Nucleus accumbens (tissue), 56 donors: ENCODE measurements around the gene MLST8.

Experiments
- DNase-seq, 56 donors: peaks; one replicate each; lab custom pipeline; 2025; lab: John Stamatoyannopoulos, UW

Gene MLST8

DNA sequence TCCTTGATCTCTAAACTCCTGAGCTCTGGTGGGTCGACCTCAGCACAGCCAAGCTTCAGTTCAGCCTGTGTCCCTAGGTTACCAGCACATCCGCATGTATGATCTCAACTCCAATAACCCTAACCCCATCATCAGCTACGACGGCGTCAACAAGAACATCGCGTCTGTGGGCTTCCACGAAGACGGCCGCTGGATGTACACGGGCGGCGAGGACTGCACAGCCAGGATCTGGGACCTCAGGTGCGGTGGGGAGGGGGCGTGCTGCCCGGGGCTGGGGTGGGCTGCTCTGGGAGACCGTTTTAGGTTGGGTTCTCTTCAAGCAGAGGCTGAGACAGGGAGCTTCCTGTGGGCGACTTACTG lies 1.1 kb downstream of the MLST8 start:
- DNase-seq: no peak

DNA sequence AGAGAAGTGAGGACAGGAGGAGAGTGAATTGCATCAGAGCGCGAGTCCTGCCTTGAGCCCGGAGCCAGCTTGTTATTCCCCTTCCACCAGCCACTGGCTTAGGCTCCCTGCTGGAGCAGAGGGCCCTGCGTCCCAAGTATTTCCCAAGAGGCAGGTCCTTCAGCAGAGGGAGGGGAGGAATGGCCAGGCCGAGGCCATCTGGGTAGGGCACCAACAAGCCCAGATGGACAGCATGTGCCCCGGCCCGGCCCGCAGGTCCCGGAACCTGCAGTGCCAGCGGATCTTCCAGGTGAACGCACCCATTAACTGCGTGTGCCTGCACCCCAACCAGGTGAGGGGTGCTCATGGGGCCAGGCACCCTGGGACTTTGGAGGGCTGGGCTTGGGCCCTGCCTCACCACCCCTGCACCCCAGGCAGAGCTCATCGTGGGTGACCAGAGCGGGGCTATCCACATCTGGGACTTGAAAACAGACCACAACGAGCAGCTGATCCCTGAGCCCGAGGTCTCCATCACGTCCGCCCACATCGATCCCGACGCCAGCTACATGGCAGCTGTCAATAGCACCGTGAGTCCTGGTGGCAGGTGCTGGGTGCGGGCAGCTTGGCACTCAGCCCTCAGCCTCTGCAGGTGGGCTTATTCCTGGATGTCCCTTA lies 1.7 kb downstream of the MLST8 start:
- no peak for DNase-seq

DNA sequence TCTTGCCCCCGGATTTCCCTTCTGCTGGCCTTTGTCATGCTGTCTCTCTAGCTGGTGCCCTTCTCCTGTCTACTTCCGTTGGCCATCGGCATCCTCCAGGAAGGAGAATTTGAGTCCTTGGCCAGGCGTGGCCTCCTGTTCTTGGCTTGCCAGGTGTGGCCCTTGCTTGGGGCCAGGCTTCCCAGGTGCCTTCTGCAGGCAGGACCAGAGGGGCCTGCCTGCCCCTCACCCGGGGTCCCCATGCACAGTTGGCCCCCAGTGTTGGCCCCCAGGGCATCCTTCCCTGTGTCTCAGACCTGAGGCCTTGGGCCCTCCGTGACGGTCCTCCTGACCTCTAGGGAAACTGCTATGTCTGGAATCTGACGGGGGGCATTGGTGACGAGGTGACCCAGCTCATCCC lies 2.6 kb downstream of the MLST8 start:
- no peak for DNase-seq

DNA sequence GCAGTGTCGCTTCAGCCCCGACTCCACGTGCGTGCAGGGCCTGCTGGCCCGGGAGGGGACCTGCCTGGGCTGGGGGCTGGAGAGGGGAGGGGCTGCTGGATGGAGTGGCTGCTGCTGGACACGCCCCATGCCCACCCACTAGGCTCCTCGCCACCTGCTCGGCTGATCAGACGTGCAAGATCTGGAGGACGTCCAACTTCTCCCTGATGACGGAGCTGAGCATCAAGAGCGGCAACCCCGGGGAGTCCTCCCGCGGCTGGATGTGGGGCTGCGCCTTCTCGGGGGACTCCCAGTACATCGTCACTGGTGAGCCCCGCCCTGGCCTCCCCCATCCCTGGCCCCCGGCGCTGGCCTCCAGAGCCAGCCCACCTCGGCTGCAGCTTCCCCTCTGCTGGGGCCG lies 3.1 kb downstream of the MLST8 start:
- no peak for DNase-seq

DNA sequence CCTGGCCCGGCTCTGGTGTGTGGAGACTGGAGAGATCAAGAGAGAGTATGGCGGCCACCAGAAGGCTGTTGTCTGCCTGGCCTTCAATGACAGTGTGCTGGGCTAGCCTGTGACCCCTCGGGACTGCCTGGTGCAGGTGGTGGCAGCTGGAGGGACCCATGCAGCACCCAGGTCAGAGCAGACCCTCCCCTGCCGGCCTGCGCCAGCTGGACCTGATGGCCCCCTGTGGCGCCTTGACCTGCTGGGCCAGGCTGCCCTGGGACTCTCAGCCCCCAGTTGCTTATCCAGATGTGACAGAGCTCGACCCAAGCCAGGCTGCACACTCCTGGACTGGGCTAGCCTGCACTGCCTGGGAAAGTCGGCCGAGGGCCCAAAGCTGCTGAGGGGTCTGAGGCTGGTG lies 3.5 kb downstream of the MLST8 start:
- DNase-seq: no peak

DNA sequence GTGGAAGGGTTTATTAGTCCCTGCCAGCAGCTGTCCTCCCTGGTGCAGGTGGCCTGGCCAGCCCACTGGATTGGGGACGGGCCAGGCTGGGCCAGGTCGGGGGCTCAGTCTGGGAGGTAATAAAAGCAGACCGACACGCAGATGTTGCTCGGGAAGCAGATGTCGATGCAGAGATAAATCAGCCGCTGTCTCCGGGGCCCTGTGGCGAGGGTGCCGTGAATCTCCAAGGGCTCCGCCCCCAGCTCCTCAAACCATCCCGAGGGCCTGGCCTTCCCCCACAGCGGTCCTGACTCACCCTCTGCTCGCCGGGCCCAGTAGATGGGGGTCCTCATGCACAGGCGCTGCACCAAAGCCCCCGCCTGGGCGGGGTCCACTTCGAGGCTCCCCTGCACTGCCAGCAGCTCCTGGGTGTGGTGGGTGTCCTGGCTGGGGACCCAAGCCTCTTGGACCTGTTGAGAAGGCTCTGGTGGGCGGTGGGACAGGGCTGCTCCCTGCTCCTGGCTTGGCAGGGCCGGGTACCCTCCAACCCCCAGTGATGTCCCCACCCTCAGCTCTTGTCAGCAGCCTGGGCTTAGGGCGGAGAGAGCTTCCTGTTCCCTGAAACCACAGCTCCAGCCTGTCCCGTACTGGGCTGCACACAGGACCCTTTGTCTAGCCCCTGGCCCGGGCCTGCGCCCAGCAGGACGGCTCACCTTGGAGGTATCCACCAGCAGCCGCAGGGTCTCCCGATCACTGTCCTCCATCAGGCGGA lies 4.2 kb downstream of the MLST8 start:
- DNase-seq: no peak

DNA sequence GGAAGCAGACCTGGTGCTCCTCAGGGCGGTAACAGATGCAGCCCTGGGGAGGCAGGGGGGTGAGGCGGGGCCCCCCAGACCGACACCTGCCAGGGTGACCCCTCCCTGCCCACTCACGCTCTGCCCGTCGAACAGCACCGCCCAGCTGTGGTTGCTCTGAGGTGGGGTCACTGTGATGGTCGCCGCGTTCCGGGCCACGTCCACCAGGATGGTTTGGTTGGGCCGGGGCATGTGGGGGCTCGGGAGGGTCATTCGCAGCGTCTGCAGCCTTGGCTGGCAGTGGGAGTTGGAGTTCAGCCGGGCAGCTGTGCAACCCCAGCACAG lies 4.7 kb downstream of the MLST8 start:
- no peak for DNase-seq

DNA sequence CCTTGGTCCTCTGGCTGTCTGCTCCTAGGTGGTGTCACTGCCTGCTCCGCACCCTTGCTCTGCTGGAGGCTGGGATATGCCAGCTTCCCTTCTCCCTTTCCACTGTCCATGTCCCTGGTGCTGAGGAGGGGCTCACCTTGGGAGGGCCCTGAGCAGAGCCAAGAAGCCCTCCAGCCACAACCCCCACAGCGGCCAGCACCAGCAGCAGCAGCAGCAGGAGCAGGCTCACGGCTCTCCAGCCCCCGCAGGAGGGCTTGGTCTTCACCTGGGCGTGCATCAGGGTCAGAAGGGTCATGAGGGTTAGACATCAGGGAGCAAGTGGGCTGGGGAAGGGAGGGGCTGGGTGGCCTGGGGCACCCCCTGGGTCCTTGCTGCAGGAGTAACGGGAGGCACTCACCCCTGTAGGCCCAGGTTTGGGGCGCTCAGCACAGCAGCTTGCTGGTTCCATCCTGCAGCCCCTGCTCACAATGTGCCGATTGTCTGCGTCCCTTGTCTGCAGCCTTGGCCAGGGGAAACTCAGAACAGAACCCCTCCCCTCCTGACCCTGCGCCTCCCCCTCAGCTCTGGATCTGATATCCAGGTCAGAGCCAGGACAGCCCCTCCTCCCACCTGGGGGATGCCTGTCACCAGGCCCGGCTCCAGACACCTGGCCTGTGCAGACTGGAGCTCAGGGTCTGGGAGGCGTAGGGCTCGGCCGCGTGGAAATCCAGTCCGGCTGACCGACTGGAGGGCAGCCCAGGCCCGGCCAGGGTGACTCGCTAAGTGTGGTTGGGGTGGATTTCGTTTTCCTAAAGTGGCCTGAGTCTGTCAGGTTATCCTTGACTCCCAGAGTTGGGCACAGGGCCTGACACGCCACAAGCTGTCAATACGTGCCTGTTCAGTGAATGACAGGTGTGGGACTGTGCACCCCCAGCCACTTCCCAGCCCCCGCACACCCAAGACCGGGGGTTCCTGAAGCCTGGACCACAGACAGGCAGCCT lies 5.4 kb downstream of the MLST8 start, which contains the start of gene BRICD5:
BRICD5 (minus strand) TSS at position 478 of the 980 bp plus-strand sequence; CDS start at position 448, 30 bp downstream.
- no peak for DNase-seq

DNA sequence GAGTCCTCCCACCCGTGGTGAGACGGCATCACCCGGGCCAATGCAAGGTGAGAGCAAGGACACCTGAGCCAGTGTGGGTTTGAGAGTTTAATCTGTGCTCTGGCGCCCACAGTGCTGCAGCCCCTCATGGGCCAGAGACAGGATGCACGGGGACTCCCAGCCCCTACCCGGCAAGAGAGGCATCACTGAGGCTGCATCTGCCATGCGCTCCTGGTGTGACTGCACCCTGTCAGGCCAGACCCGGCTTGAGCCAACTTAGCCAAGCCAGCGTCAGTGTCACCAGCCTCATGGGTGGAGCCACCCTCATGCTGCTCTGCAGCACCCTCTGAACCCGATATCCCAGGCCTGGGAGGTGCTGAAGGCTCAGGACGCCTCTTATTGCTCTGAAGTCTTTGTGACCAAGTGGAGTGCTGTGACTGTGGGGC lies 6.7 kb downstream of the MLST8 start:
- no peak for DNase-seq

DNA sequence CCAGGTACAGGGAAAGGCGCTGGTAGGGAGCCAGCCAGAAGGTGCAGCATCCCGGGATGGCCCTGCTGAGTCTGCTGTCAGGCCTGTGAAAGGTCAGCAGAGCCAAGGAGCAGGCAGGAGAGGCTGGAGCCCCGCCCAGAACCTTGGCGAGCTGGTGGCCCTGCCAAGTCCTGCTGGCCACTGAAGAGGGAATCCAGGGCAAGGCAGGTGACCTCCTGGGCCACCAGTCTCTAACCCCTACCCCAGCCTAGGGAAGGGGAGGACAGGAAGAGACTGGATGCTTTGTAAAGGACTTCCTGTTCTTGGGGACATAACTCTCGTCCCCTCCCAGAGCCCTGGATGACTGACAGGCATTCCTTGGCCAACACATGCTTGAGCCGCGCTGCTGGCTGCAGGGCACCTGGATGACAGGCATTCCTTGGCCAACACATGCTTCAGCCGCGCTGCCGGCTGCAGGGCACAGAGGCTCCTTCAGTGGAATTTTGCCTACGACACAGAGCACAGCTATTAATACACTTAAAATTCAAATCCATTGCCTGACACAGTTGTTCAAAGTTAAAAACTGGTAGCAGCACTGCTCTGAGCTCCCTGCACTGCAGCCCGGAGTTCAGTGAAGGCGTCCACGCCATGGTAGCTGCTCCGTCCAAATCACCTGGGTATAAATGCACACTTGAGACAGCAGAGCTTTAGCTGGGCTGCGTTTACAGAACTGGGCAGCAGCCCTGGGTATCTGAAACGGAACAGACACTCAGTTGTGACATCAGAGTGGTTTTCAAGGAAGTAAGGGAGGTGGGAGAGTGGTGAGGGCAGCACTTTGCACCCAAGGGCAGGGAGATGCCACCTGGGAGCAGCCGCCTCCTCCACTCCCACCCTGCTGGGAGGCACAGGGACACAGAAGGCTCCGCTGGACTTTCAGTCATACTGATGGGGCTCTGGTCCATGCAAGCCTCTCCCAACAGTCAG lies 7.4 kb downstream of the MLST8 start:
- DNase-seq: no peak

DNA sequence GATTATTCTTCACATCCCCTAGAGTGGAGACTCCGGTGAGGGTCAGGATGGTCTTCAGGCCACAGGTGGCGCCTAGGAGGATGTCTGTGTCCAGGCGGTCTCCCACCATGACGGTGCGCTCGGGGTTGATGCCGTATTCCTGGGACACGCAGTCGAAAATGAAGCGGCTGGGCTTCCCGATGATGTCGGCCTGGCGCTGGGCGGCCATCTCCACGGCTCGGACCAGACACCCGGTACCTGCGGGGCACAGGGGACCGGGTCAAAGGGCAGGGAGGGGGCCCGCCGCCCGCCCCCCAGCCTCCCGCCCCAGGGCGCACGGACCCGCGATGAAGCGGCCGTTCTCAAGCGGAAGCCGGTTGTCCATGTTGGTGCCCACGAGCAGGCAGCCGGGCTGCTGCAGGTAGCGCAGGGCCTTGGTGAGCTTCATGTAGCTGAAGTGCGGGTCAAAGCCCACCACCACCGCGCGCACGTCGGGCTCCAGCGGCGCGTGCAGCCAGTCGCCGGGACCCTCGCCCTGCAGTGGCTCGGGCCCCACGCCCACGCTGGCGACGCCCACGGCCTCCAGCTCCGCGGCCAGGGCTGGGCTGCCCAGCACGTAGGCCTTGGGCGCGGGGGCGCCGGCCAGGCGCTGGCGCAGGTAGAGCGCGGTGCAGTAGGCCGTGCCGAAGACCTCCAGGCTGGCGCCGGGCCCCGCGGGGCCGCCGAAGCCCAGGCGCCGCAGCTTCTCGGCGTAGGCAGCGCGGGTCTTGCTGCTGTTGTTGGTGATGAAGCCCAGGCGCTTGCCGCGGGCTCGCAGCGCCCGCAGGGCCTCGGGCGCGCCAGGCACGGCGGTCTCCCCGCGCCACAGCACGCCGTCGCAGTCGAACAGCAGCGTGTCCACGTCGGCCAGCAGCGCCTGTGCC lies 8.8 kb downstream of the MLST8 start:
- no peak for DNase-seq

DNA sequence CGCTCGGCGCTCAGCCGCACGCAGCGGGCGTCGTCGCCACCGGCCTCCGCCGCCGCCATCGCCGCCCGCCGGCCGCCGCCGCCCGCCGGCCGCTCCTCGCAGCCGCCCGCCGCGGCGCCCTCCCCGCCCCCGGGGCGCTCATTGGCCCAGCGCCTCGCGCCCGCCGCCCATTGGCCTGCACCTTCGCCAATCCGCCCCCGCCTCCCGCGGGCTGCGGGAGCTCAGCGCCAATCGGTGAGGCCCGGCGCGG lies 9.4 kb downstream of the MLST8 start, which contains the start of gene PGP:
PGP (minus strand) TSS at position 122 of the 250 bp plus-strand sequence; CDS start at position 59, 63 bp downstream.
- no peak for DNase-seq

DNA sequence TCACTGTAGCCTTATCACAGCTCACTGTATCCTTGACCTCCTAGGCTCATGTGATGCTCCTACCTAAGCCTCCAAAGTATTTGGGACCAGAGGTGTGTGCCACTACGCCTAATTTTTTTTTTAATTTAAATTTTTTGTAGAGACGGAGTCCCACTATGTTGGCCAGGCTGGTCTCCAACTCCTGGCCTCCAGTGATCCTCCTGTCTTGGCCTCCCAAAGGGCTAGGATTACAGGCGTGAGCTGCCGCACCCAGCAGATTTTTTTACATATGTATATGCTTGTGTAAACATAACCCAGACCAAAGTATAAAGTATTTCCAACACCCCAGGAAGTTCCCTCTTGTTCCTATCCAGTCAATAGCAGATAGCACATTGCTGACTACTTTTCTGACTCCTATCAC lies 11.1 kb downstream of the MLST8 start:
- no peak for DNase-seq

DNA sequence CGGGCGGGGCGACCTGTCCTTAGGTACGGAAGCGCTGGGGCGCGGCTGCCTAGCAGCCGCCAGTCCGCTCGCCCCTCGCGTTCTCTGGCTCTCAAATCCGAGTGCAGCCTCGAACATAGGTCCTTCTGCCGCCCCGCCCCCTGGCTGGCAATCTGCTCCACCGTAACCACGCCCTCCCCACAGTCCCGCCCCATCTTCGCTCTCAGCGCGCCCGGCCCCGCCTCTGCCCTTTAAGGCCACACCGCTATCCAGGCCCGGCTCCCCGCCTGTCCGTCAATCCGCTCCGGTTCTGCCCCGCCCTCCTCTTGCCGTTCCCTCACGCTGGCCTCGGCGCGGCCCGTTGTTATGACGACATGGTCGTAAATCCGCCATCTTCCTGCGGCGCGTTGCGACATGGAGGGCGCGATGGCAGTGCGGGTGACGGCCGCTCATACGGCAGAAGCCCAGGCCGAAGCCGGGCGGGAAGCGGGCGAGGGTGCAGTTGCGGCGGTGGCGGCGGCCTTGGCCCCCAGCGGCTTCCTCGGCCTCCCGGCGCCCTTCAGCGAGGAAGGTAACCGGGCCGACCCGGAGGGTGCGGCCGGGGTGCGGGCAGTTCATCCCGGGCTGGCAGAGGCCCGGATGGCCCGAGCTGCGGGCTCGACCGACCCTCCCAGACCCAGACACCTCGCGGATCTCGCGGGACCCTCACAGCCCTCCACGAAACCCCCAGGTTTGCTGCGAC lies 18.1 kb downstream of the MLST8 start, which contains the start of gene E4F1:
E4F1 (plus strand) TSS at position 371 of the 721 bp plus-strand sequence; CDS start at position 394, 23 bp downstream.
- DNase-seq: peak; percentile 68 to 99 (median 97)

DNA sequence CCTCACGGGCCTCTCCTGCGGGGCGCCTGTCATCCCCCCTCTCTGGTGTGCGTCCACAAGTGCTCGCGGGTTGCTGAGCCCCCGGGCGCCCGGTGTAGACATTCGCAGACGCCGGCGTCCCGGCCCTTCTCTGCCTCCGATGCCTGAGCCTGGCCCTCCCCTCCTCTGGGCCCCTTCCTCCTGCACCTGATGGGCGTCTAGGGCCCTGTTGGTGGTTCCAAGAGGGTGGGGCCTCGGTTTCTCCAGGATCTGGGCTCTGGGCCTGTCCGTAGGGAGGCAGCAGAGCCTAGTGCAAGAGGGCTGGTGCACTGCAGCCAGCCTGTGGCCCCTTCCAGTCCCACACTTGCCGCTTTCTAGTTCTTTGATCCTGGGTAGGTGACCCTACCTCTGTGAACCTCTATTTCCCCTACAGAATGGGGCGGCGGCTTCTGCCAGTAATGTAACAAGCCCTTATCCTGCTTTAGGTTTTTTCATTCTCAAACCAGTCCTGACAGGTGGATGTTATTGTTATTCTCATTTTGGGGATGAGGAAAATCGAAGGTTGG lies 18.8 kb downstream of the MLST8 start:
- peak in 9 of 56 donors; percentile 23 to 62 (median 40) for DNase-seq

DNA sequence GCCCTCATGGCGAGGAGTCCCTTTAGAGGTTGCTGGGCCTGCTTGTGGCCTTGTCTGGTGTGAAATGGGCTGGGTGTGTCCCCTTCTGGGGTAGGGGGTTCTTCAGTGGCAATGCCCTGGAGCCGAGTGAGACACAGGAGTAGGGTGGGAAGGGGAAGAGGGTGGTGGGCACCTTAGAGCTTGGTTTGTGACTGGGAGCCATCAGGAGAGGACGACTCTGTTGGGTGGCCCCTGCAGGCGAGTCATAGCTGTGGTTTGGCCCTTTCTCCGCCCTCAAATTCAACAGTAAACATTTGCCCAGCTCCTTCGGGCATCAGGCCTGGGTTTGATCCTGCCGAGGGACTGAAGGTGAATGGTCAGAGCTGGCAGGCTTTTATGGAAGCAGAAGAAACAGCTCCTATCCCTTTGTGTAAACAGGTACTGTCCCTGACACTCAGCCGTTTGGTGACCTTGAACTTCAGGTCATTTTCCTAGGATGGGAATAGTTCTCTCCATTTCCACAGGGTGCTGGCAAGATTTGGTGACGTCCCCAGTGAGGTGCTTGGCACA lies 21.1 kb downstream of the MLST8 start:
- DNase-seq: no peak

DNA sequence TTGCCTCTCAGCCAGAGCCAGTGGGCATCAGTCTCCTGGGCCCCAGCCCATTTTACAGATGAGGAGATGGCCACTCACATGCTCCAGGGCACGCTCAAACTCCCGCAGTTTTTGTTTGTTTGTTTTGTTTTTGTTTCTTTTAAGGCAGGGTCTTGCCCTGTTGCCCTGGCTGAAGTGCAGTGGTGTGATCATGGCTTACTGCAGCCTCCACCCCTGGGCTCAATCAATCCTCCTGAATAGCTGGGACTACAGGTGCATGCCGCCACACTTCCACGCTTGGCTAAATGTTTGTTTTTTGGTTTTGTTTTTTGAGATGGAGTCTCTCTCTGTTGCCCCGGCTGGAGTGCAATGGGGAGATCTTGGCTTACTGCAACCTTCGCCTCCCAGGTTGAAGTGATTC lies 21.7 kb downstream of the MLST8 start:
- DNase-seq: no peak
